LNCaP clone FGC (cell line): ENCODE results near the gene VPS26A.
A peak's percentile ranks its signal among the peaks of the same experiment; 100 is the strongest.
"Not testable (repeated sequence)": the region's sequence is repeated elsewhere in the genome, so short reads cannot be mapped to it uniquely, and the experiment has no call there.

Experiments used
- DNase-seq: peaks from one replicate; pipeline ENCODE4 v3.0.0-alpha.2; 2011; ENCODE audit warnings: low read depth
- H3K4me3 ChIP-seq: 2 replicates; pipeline ENCODE4 v1.5.1; 2011; ENCODE audit warnings: mild to moderate bottlenecking, low read depth, low read length, control low read depth
- CTCF ChIP-seq: IDR thresholded peaks from 2 replicates; pipeline ENCODE4 v1.5.1; 2012; ENCODE audit warnings: mild to moderate bottlenecking; ENCODE audit not compliant: control insufficient read depth, insufficient read depth; ENCODE audit errors: extremely low read depth

Gene VPS26A

DNA sequence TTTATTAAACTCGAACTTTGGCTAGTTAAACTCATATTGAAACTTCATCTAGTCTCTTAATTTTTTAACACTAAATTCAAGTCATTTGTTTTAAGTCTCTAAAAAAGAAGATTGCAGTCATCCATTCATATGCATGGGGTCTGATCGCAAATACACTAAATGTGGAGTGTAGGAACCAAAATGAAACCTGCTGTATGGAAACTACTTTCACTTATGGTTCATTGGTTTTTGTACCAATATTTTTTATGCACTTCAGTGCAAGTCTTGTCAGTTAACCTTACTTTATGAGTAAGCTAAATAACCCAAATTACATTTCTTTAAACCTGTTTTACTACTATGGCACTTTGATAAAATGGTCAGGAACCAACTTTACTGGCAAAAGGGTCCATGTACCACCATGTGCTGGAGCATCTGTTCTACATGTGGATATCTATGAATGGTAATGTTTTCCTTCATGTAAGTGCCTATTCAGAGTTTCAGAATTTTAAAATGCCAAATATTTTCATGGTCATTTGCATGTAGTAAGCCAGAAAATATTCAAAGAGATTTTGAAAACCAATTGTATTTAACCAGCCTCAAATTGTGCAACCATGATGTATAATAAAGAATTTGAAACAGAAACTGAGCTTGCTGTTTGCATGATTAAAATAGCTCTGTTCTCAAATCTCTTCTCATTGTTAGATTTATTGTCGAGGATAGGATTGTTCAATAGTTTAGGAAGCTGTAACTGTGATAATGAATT, 48.4 kb downstream of the VPS26A start:
- no peak overlapping the region for H3K4me3 ChIP-seq
- no peak for TF ChIP-seq CTCF
- DNase-seq, result no peak

DNA sequence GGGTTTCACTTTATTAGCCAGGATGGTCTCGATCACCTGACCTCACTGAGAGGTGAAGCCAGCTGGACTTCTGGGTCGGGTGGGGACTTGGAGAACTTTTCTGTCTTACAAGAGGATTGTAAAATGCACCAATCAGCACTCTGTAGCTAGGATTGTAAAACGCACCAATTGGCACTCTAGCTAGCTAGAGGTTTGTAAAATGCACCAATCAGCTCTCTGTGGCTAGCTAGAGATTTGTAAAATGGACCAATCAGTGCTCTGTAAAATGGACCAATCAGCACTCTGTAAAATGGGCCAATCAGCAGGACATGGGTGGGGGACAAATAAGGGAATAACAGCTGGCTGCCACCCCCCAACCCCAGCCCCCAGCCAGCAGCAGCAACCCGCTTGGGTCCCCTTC, 51.3 kb downstream of the VPS26A start:
- not testable (repeated sequence) for DNase-seq, H3K4me3 ChIP-seq

- no peak for DNase-seq
- TF ChIP-seq CTCF, result no peak
- no peak overlapping the region for H3K4me3 ChIP-seq
Measured at GRCh38 chr10:69176823-69177222, 52.8 kb downstream of the VPS26A start.

DNA sequence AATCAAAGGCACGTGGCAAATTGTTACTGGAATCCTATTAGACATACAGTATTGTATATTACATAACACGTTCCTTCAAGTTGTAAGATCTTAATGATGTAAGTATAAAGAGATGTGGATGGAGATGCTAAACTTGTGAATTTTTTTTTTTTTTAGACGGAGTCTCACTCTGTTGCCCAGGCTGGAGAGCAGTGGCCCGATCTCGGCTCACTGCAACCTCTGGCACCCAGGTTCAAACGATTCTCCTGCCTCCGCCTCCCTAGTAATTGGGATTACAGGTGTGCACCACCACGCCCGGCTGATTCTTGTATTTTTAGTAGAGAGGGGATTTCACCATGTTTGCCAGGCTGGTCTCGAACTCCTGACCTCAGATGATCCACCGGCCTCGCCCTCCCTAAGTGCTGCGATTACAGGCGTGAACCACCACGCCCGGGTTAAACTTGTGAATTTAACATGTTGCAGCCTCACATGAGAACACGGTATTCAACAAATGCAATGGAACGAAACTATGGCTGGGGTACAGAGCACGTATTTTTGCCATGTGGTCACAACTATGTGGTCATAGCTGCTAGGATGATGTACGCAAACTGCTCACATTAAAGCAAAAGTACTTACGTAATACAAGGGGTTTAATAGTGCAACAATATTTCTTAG, 55.2 kb downstream of the VPS26A start:
- no peak for DNase-seq
- peak overlapping the region; percentile 93 for H3K4me3 ChIP-seq
- no peak for TF ChIP-seq CTCF

- no peak for TF ChIP-seq CTCF
- peak within 1 kb of the TSS; percentile 93 for H3K4me3 ChIP-seq
- DNase-seq, result peak; percentile 95
Measured at GRCh38 chr10:69179743-69180524, 56.0 kb downstream of the VPS26A start, which contains the start of gene SUPV3L1. Gene SUPV3L1 (plus strand): TSS chr10:69180234. CDS start chr10:69180292, 58 bp downstream.

GRCh38 chr10:69180525-69181204, 56.7 kb downstream of the VPS26A start:
- peak overlapping the region; percentile 93 for H3K4me3 ChIP-seq
- no peak for TF ChIP-seq CTCF
- no peak for DNase-seq

GRCh38 chr10:69181433-69181832, 57.5 kb downstream of the VPS26A start:
- DNase-seq, result no peak
- no peak for TF ChIP-seq CTCF
- H3K4me3 ChIP-seq, result peak overlapping the region; percentile 93
